GM12873 (cell line): ENCODE data around the gene MRPL9.

Experiments used
- TF ChIP-seq, protein P1 (sequence below): IDR thresholded peaks from 2 replicates; pipeline ENCODE4 v1.5.1; 2012; ENCODE audit warnings: low read depth, mild to moderate bottlenecking, moderate library complexity, low read length, control low read depth; ENCODE audit not compliant: insufficient read depth; ENCODE audit errors: missing control alignments

Gene MRPL9

DNA sequence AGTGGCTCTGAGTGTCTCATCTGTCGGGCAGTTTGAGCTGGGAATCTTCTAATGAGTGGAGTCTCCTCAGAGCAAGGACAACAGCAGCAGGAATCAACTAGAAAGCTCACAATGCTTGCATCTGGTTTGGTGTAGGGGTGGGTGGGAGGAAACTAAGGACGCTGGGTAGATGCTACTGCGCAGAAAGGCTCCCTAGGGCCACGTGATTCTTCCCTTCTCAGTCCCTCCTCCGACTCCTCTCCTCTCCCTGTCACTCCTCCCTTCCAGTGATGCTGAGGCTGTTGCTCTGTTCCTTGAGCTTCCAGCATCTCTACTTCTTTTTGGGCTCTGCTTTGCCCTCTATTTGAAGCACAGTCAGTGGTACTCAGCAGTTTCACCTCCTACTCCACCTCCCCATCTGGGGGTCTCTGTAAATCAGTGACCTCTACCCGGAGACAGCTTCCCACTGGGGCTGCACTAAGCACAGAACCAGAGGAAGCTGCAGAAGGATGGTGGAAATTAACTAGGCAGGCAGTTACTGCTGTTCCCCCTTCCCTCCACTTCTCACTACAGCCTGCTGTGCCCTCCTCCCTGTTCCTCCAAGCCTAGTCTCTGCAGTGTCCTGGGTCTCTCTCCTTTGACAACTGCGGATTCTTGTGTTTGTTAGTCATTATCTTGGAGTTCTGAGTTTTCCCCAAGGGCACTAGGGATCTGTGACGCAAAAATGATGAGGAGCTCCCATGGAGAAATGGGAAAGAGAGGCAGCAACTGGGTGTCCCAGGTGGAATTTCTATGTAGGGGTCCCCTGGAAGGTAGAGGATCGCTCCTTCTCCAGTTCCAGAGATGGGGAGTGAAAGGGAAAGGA is 36.1 kb upstream of the MRPL9 start:
- TF ChIP-seq, protein P1, sequence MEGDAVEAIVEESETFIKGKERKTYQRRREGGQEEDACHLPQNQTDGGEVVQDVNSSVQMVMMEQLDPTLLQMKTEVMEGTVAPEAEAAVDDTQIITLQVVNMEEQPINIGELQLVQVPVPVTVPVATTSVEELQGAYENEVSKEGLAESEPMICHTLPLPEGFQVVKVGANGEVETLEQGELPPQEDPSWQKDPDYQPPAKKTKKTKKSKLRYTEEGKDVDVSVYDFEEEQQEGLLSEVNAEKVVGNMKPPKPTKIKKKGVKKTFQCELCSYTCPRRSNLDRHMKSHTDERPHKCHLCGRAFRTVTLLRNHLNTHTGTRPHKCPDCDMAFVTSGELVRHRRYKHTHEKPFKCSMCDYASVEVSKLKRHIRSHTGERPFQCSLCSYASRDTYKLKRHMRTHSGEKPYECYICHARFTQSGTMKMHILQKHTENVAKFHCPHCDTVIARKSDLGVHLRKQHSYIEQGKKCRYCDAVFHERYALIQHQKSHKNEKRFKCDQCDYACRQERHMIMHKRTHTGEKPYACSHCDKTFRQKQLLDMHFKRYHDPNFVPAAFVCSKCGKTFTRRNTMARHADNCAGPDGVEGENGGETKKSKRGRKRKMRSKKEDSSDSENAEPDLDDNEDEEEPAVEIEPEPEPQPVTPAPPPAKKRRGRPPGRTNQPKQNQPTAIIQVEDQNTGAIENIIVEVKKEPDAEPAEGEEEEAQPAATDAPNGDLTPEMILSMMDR: no peak

DNA sequence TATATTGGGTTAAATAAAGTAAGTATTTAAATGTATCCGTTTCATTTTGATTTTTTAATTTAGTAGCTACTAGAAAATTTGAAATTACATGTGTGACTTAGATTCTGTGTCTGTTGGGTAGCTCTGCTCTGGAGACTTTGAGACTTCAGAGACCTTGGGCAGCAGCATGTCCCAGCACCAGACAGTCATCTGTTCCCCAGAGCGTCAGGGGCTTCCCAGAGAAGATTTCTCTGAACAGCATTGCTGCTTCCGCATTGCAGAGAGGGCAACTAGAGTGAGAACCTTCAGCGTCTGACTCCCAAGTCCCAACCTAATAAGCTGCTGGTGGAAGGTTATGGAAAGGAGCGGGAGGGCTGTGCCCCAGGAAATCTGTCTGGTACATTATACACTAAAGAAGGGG is 35.3 kb upstream of the MRPL9 start:
- TF ChIP-seq, protein P1: no peak

DNA sequence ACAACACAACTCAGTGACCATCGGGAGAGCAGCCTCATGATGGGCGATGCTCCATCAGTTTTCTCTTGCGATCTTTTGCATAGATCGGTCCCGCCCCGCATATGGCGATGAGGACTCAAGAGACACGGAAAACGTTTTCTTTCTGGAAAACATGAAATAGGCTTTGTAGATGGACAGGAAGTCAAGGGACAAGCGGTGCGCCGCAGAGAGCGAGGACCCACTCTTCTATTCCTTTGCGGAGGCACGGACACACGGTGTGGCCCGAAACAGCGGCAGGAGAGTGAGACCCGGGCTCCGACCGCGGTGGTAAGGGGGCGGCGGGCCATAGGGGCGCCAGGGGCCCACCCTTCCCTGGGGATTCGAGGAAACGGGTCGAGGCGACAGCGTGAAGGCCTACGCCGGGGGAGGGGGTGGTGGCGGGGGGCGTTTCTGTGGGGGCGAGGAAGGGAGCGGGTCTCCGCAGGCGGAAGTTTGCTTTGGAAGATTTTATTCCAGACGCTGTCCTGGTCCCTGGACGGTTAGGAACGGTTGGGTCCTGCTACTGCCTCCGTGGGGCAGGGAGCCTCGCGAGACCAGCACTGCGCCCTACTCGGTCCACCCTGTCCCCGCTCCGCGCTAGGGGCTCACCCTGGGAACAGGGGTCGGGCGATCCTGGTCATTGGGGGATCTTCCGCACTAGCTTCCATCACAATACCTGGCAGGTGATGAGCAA is 27.8 kb upstream of the MRPL9 start:
- TF ChIP-seq, protein P1: no peak

DNA sequence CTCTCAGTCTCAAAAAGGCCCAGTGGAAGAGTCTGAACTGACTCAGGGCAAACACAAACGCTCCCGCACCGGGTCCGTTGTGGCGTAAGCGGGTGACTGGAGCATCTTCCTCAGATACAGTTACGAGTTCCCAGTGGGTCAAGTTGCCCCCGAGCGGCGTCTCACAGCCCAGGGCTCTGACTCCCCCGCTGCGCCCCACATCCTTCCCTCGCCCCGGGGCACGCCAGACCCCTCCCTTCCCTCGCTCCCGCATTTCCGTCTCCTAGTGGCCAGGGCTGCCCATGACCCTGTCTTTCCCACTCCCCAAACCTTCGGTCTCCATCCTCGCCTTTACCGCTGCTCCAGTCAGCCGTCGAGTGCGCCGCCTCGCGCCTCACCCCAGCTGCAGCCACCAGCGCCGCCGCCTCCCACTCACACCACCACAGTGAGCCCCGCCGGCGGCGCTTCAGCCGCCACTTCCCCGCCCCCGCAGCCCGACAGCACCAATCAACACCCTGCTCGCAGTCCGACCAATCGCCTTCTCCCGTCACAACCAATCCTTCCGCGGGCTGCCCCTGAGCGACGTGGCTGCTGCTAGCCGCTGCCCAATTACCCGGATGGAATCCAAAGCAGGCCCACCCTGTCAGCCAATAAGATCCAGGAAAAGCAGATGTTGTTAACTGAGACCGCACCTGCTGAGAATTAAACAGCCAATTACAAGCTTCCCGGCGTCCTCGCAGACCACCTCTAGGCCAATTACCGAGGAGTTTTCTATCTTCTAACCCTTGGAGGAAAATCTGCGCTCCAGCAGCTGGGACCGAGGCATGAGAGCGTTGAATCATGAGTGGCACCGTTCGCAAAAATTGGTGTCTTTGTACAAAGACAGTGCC is 27.0 kb upstream of the MRPL9 start, which contains the start of gene TDRKH:
TDRKH (minus strand) TSS at position 430 of the 869 bp plus-strand sequence. CDS start 7,478 bp downstream, outside the sequence.
- TF ChIP-seq, protein P1: no peak

DNA sequence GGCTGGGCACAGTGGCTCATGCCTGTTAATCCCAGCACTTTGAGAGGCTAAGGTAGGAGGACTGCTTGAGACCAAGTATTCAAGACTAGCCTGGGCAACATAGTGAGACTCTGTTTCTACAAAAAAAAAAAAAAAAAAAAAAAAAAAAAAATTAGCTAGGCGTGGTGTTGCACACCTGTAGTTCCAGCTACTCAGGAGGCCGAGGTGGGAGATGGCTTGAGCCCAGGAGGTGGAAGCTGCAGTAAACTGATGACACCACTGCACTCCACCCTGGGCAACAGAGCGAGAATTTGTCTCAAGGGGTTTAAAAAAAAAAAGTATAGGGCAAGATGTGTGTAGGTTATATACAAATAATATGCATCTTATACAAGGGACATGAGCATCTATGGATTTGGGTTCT is 24.4 kb upstream of the MRPL9 start:
- TF ChIP-seq, protein P1: no peak

DNA sequence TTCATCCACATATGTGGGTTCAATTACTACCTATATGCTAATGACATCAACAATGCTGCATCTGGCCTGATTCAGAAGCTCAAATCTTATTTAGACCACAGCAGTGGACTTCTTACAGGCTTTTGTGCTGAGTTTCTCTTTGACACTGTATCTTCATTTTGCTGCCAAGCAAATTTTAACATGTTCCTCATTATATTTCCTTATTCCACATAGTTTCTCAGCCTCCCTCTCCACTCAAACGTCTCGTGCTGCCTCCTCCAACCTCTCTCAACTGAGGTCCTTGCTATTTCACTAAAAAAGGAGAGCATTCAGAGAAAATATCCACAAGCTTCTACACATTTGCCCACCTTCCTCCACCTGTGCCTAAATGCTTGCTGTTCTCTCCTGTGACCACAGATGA is 20.5 kb upstream of the MRPL9 start:
- TF ChIP-seq, protein P1: no peak

DNA sequence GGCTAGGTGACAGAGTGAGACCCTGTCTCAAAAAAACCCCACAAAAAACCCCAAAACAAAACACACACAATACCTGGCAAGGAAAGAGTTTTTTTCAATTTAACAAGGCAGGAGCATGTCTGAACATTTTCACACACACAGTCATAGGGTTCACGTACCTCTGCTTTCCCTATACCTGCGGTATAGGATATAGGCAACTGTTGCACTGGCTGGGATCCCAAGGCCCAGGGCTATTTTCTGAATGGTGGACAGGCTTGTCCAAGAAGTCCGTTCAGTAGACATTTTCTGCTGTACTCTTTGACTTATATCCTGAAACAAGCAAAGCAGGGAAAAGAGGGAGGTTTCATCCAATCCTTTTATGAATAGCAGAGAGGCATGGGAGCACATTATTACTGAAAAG is 19.4 kb upstream of the MRPL9 start:
- TF ChIP-seq, protein P1: no peak
